Mesenteric fat pad (tissue), 1 donor: ENCODE results near the gene CHCHD5. TPM values are rescaled to one million over a fixed set of nuclear protein-coding genes. Genes with fewer than 3 reads are reported as not detected.
A peak's percentile ranks its signal among the peaks of the same experiment; 100 is the strongest.
"Not testable (repeated sequence)": the region's sequence is repeated elsewhere in the genome, so short reads cannot be mapped to it uniquely, and the experiment has no call there.

Experiments used
- DNase-seq: peaks from one replicate; pipeline ENCODE4 v3.0.0-alpha.2; 2020; ENCODE audit warnings: low spot score
- total RNA-seq: library from RNA; stranded (reverse); fragmentation: NEBNext Ultra II Directional; extraction: Animal tissue kit (Norgen Biotek cat#: 25700); gene quantifications from one replicate; pipeline ENCODE4 v1.2.1, GENCODE V29; 2021
- donor health status: DM: yes; HTN: yes; CAD: no.

CHCHD5 gene
- total RNA-seq, 1 donor from 2014 or later: 21.0 TPM

DNA sequence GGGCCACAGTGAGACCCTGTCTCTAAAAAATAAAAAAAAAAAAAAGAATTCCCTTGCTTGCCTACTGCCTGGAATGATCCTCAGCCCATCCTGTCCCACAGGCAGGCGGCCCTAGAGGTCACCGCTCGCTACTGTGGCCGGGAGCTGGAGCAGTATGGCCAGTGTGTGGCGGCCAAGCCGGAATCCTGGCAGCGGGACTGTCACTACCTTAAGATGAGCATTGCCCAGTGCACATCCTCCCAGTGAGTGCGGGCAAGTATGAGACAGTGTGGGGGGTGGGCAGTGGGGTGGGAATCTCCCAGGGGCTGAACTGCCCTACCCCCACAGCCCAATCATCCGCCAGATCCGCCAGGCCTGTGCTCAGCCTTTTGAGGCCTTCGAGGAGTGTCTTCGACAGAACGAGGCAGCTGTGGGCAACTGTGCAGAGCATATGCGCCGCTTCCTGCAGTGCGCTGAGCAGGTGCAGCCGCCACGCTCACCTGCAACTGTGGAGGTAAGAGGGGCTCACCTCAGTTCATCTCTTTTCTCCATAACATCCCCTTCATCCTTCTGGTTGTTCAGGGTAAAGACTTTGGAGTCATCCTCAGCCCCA, 1.6 kb downstream of the CHCHD5 start:
- DNase-seq: no peak

DNA sequence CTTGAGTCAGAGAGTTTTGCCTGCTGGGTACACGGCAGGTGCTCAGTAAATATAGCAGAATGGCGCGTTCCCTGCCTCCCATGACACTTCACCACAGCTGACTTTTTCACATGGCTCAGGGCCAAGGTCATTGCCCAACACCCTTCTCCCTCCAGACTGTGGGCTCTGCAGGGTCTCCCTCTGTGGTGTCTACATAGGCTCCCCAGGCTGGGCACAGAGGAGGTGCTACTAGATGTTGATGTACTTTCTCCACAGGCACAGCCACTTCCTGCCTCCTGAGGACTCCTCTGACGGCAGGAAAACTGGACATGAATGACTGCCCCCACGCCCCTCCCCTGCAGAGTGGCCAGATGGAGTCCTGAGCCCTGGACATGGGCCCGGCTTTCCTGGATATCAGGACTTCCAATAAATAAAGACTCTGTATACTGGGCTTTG, 4.2 kb downstream of the CHCHD5 start:
- DNase-seq: no peak

- peak; percentile 76 for DNase-seq
Measured at GRCh38 chr2:112591413-112591812, 7.0 kb downstream of the CHCHD5 start.

DNA sequence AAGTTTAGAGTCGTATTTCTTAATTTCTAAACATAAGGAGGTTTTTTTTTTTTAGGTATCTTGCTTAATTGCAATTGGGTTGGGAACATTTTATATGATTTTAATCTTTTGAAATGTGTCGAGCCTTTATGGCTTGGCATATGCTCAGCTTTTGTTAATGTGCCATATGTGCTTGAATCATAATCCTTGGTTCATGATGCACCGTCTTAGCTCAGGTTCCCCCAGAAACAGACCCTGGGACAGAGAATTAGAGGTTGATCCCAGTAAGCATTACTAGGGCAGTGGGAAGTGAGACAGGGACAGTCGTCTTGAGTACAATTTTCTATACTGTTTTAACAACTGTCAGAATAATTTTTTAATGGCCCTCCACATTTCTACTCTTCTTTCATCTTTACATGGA, 9.3 kb downstream of the CHCHD5 start:
- no peak for DNase-seq

GRCh38 chr2:112597537-112598322, 13.3 kb downstream of the CHCHD5 start:
- DNase-seq: peak; percentile 22

DNA sequence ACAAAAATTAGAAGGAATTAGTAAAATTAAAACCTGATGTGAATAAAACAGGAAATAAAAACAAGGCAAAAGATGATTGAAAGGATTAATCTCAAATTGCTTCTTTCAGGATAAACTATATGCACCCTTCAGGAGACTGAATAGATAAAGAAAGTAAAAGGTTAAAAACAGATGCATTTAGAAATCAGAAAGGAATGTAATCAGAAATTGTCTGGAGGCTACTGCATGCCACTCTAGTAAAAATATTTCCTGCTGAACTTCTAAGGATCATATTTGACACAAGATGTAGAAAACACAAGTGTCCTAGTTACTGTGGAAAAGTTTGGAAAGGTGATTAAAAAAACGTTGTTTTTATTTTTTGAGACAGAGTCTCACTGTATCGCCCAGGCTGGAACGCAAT, 16.2 kb downstream of the CHCHD5 start:
- DNase-seq: no peak

GRCh38 chr2:112601754-112602153, 17.3 kb downstream of the CHCHD5 start:
- peak; percentile 33 for DNase-seq

GRCh38 chr2:112602917-112603316, 18.5 kb downstream of the CHCHD5 start:
- no peak for DNase-seq

GRCh38 chr2:112603731-112604130, 19.3 kb downstream of the CHCHD5 start:
- no peak for DNase-seq

DNA sequence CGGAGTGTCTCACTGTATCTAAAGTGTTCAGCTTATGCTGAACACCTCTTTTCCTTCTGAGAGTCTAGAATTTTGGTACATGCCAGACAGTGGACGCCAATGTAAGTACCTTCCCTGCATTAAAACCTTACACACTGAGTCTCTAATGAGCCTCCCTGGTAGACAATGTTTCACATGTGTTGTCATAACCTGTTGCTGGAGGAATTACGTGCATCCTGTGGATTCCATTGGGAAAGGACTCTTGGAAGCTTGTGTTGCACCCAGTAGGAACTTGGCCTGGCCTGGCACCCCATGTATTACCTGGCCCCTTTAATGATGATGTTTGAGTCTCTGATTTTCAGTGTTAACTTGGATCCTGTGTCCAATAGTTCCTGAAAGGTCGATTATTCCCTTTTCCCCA, 20.5 kb downstream of the CHCHD5 start:
- DNase-seq: peak; percentile 3

GRCh38 chr2:112605926-112606325, 21.5 kb downstream of the CHCHD5 start:
- DNase-seq: peak; percentile 18

DNA sequence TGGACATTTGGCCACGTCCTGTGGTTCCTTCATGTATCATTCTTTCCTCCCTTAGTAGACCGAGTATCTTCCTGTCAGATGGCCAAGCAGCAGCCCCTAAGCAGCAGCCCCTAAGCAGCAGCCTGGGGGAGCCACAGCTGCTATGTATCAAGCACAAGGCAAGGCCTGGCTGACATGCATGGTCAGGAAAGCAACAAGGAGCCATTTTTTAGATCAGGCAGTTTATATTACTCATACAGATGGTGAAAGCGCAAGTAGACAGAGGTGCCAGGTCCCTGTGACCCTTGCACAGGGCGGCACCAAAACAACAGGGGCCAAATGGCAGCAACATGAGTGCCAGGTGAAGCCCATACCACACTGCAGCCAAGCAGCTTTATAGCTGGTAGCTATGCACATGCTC, 22.1 kb downstream of the CHCHD5 start:
- peak; percentile 62 for DNase-seq

DNA sequence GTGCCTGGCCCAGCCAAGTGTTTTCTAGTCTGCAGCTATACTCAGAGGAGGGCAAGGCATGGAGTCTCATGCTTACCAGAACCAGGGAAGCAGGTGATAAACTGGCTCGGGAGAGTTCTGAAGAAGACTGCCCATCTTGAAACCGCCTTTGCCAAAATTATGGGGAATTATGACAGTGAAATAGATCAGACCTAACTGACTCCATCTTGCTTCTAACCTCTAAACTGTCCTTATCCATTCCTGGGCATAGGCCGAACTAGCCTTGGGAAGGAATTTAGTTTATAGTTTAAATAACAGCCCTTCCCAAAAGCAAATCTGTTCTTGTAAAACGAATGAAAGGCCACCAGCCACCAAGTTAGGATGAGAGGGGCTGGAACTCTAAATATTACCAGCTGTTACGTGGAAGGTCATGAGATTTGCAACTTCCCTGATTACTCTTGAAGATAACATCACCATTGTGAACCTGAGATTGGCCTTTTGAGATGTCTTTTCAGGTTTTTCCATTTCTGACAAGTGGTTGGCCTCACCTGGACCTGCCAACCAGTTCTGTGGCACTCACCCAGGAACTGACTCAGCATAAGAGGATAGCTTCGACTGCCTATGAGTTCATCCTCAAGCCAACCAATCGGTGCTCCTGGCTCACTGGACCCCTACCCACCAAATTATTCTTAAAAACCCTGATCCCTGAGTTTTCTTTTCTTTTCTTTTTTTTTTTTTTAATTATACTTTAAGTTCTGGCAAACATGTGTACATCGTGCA, 23.4 kb downstream of the CHCHD5 start:
- DNase-seq: peak; percentile 11

GRCh38 chr2:112609320-112609719, 24.9 kb downstream of the CHCHD5 start:
- DNase-seq: not testable (repeated sequence)

GRCh38 chr2:112612283-112612682, 27.9 kb downstream of the CHCHD5 start:
- not testable (repeated sequence) for DNase-seq

GRCh38 chr2:112614201-112614840, 29.9 kb downstream of the CHCHD5 start:
- DNase-seq: peak; percentile 85

DNA sequence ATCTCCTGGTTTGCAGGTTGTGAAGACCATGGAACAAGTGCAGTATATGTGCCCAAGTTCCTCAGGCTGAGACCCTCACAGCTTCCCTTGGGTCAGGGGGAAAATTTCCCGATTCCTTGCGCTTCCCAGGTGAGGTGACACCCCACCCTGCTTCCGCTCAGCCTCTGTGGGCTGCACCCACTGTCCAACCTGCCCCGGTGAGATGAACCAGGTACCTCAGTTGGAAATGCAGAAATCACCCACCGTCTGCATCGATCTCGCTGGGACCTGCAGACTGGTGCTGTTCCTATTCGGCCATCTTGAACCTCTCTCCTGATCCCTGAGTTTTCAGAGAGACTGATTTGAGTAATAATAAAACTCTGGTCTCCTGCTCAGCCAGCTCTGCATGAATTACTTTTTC, 30.6 kb downstream of the CHCHD5 start:
- DNase-seq: peak; percentile 59

GRCh38 chr2:112615798-112616197, 31.4 kb downstream of the CHCHD5 start:
- peak; percentile 4 for DNase-seq

- peak; percentile 4 for DNase-seq
Measured at GRCh38 chr2:112618383-112618782, 34.0 kb downstream of the CHCHD5 start.

GRCh38 chr2:112621790-112622527, 37.5 kb downstream of the CHCHD5 start:
- peak; percentile 55 for DNase-seq

DNA sequence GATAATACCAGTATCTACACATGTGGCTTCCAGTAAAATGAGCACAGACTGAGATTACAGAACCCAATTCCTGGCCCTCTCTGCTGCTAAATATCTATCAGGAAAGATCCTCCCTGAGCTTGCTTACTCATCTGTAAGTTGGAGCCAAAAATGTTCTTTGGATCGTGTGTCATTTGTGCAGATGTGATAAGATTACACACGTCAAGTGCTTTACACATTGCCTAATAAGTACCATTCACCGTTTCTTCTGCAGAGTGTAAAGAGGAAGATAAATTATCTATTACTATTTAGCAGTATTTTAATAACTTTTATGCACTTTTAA, 38.1 kb downstream of the CHCHD5 start:
- no peak for DNase-seq
